Measurements from ENCODE around the gene PSG2. TPM values are rescaled to one million over a fixed set of nuclear protein-coding genes. Genes with fewer than 3 reads are reported as not detected.
A peak's percentile ranks its signal among the peaks of the same experiment; 100 is the strongest.
"Not testable (repeated sequence)": the region's sequence is repeated elsewhere in the genome, so short reads cannot be mapped to it uniquely, and the experiment has no call there.

Gene PSG2
- not detected for total RNA-seq
- long read RNA-seq: 0 reads

DNA sequence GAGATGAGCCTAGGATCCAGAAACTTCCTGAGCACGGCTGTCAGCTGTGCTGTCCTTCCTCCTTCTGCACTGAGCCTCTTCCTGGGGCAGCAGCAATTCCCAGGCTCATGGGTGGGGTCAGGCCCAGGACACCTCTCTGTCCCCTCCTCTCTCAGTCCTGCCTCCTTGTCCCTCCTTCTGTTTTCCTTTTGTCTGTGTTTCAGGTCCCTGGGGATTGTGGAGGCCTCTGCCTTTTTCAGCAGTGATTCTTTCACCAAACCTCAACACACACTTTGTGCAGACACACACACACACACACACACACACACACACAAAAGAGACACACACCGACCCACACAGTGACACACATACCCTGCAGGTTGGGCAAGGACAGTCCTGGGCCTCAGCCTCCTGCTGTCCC, at the start of gene PSG2:
TSS of gene PSG2 (minus strand) at position 101 of the 400 bp plus-strand sequence. CDS start 132 bp downstream, outside the sequence.
- DNase-seq; ATAC-seq; intact Hi-C loops (cut with micrococcal nuclease): not testable (repeated sequence)

DNA sequence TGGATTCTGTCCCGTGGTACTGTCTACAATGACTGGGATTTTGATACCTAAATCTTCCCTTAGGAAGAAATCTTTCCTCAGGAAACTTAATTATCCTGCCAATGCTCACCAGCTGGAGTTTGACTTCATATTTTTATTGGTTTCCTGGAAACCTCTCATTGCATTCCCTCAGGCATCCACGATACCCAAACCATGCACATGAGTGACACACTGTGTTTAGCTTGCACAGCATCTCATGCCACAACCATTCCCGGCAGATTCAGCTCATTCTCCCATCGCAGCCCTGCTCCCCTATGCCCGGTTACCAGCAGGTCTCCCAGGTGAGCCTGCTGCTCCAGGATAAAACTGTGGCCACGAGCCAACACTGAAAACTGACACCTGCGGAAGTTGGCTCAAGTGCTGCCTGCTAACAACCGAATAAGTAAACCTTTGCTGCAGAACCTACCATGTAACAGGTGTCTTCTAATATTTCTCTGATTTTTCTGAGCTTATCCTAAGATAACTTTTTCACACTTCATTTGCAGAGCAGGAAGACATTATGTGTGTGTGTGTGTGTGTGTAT, 48.9 kb upstream of the PSG2 start:
- DNase-seq; ATAC-seq; intact Hi-C loops (cut with micrococcal nuclease): not testable (repeated sequence)

DNA sequence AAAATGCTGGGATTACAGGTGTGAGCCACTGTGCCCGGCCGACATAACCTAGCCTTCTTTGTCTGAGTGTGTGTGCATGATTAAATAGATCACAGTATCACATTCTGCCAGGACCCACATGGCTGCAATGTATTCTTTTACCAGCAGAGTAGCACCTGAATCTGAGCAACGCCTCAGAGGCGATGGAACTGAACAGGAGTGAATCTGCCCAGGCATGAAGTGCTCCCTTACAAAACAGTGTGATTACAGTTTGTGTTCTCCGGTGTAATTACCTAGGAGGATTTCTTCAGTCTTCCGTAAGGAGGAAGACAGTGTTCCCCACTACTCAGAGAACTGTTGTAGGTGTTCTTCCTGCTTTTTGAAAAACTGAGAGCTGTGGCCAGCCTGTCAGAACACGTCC, 46.7 kb upstream of the PSG2 start:
- intact Hi-C loops (cut with micrococcal nuclease); DNase-seq; ATAC-seq: not testable (repeated sequence)

DNA sequence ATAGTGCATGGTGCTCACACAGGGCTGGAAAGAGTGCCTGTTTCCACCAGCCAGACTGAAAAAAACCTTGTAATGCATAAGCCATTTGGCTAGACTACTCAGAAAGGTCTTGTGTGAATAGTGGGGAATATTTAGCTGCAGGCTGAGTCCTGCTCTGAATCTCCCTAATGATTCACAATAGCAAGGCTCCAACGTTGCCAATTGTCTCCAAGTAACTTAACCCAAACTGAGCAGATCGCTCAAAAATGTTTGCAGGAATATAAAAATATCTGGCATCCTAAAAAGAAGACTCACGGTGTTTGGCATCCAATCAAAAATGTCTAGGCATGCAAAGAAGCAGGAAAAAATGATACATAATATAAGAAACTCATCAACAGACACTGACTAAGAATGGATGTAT, 44.8 kb upstream of the PSG2 start:
- DNase-seq; ATAC-seq; intact Hi-C loops (cut with micrococcal nuclease): not testable (repeated sequence)

DNA sequence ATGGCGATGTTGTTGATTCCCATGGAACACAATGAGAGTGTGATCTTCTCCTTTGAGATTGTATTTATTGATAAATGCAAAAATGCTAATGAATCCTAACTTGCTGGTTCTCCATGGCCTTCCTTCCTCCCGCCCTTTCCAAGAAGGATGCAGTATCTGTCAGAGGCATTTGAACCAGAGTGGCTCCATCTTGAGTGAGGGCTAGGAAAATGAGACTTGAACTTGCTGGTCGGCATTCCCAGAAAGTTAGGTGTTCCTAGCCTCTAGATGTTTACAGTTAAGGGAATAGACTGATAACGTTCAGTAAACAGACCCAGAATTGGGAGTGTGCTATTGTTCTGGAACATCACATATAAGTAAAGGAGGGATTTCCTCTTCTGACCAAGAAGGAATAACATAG, 44.2 kb upstream of the PSG2 start:
- intact Hi-C loops (cut with micrococcal nuclease): no loop called here
- ATAC-seq (no peak), DNase-seq (no peak)

DNA sequence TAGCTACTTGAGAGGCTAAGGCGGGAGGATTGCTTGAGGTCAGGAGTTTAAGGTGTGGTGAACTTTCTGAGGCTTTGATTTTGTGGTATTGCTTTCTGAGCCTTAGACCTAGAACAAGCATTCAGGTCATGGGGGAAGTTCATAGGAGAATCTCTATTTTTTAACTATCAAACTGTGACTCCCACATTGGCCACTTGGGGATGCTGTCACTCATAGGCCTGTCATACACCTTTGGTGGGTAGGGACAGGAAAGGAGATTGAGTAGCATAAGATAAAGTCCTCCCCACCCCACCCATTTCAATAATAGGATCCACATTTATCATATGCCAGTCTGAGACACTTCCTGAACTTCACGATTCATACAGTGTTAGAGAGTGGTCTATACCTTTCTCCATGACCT, 41.9 kb upstream of the PSG2 start:
- intact Hi-C loops (cut with micrococcal nuclease): no loop called here

DNA sequence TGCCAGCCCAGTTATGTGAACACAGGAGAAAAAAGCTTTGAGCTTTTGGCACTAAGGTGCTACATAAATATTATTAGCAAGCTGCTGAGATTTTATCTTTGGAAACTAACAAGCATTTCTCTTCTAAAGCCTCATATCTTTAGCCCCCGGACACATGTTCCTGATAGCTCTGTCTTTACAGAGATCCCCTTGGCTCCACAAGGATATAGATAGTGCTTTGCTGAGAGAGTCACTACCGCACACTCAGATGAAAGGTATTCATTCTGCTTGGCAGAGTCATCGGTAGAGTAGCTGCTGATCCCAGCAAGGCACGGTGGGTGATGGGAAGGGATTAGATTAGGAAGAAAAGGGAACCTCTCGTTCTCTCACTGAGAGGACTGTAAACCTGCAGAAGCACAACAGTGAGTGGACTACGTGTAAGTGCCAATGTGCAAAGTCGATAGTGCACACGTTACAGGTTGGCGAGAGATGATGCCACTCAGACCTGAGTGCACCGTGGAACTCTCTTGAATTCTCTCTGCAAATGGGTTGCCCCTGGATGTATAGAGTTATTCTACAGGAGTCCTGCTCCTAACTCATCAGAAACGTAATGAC, 38.0 kb upstream of the PSG2 start:
- intact Hi-C loops (cut with micrococcal nuclease): not testable (repeated sequence)

More for the DNA sequence above, 41.9 kb upstream of the PSG2 start:
- DNase-seq: no peak
- ATAC-seq: no peak

DNA sequence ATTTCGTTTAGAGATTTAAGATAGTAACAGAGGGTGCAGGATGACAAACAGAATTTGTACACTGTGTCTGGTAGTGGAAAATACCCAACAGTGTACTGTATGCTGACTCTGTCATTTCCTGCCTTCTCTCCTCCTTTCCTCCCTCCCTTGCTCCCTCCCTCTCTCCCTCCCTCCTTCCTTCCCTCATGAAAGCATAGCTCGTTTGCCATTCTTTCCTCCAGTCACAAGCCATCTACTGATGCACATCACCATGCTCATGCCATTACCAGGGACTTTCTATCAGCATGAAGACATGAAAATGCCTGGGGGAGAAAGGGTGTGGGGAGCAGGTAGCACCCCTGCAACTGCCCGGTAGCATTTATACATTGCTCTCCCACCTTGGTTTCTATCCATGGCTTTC, 37.0 kb upstream of the PSG2 start:
- DNase-seq; intact Hi-C loops (cut with micrococcal nuclease); ATAC-seq: not testable (repeated sequence)

More for the DNA sequence above, 38.0 kb upstream of the PSG2 start:
- DNase-seq, ATAC-seq: not testable (repeated sequence)

DNA sequence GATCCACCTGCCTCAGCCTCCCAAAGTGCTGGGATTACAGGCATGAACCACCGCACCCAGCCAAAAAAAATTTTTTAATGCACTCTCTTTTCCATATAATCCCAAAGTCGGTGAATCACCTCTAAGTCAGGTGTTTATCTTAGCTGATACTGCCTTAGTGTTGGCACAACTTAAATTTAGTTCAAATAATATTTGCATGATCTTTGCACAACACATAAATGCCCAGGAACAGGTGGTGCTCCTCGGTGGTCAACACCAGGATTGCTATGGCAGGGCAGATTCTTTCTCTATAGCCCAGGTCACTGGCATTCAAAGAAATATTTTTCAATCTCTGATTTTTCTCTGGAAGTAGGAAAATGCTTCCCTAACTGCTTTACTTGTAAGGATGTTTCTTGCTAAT, 33.9 kb upstream of the PSG2 start:
- DNase-seq; intact Hi-C loops (cut with micrococcal nuclease); ATAC-seq: not testable (repeated sequence)

DNA sequence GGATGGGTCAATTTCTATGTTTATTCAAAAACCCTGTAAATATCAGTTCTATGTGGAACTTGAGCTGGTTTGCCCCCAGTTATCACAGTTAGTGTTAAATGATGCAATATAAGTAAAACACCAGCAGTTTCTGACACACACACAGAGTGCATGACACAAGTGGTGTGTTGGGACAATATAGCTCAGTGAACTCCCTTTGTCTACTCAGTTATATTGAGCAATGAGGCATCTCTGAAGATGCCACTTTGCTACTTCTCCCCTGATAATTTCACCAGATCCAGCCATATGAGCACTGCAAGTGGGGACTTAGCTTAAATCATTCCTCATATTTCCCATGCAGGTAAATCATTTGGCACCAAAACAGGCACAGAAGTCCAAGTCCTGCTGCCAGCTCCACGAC, 33.0 kb upstream of the PSG2 start:
- ATAC-seq; intact Hi-C loops (cut with micrococcal nuclease); DNase-seq: not testable (repeated sequence)

GRCh38 chr19:43115064-43115463, 32.6 kb upstream of the PSG2 start:
- ATAC-seq; intact Hi-C loops (cut with micrococcal nuclease); DNase-seq: not testable (repeated sequence)

DNA sequence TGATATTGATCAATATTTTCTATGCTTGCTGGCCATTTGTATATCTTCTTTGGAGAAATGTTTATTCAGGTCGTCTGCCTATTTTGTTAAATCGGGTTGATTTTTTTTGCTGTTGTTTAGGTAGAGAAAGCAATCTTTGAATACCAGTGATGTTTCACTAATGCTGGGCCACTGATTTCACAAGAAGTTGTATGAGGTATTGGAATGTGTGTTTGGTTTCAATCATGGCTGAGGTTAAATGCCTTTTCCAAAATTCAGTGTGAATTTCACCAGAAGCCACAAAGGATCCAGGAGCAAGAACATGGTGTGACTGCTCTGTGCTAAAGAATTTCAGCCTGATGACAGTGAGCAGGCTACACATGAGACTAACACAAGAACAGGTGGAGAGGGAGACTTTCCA, 32.1 kb upstream of the PSG2 start:
- ATAC-seq; intact Hi-C loops (cut with micrococcal nuclease); DNase-seq: not testable (repeated sequence)

- intact Hi-C loops (cut with micrococcal nuclease); DNase-seq; ATAC-seq: not testable (repeated sequence)
These were observed 24.9 kb upstream of the PSG2 start for GRCh38 chr19:43107401-43107800.

- DNase-seq: no peak
- ATAC-seq: no peak
- intact Hi-C loops (cut with micrococcal nuclease): no loop called here
These were observed 23.0 kb upstream of the PSG2 start for GRCh38 chr19:43105496-43105895.

GRCh38 chr19:43104215-43104850, 21.8 kb upstream of the PSG2 start:
- ATAC-seq; intact Hi-C loops (cut with micrococcal nuclease); DNase-seq: not testable (repeated sequence)

- ATAC-seq (no peak), DNase-seq (no peak)
- intact Hi-C loops (cut with micrococcal nuclease): no loop called here
These were observed 19.4 kb upstream of the PSG2 start for GRCh38 chr19:43101950-43102349.

DNA sequence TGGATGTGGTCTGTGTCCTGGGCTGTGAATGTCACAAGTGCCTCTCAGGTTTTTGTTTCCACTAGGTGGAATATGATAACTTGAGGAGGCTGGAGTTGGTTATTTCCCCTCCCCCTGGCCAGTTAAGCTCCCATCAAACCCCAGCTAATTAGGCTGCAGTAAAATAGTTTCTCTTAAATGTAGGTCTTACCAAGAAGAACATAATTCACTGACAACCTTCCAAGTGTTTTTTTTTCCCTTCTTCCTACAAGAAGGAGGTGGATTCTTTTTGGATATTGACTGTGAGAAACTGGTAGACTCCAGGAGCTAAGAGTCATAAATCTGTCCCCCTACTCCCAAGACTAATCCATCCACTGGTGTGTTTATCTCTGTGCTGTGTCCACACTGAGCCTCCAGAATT, 15.9 kb upstream of the PSG2 start:
- ATAC-seq; intact Hi-C loops (cut with micrococcal nuclease); DNase-seq: not testable (repeated sequence)

DNA sequence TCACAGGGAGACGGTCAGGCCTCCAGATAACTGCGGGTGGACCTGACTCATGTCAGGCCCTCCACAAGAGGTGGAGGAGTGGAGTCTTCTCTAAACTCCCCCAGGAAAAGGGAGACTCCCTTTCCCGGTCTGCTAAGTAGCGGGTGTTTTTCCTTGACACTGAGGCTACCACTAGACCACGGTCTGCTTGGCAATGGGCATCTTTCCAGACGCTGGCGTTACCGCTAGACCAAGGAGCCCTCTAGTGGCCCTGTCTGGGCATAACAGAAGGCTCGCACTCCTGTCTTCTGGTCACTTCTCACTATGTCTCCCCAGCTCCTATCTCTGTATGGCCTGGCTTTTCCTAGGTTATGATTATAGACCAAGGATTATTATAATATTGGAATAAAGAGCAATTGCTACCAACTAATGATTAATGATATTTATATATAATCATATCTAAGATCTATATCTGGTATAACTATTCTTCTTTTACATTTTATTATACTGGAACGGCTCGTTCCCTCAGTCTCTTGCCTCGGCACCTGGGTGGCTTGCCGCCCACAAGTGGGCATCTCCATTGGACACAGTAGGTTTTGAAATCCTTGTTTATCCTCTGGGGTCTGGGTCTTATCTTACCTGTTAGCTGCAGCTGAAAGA, 5.3 kb upstream of the PSG2 start:
- ATAC-seq; intact Hi-C loops (cut with micrococcal nuclease): not testable (repeated sequence)
- peak; percentile 62 for DNase-seq

DNA sequence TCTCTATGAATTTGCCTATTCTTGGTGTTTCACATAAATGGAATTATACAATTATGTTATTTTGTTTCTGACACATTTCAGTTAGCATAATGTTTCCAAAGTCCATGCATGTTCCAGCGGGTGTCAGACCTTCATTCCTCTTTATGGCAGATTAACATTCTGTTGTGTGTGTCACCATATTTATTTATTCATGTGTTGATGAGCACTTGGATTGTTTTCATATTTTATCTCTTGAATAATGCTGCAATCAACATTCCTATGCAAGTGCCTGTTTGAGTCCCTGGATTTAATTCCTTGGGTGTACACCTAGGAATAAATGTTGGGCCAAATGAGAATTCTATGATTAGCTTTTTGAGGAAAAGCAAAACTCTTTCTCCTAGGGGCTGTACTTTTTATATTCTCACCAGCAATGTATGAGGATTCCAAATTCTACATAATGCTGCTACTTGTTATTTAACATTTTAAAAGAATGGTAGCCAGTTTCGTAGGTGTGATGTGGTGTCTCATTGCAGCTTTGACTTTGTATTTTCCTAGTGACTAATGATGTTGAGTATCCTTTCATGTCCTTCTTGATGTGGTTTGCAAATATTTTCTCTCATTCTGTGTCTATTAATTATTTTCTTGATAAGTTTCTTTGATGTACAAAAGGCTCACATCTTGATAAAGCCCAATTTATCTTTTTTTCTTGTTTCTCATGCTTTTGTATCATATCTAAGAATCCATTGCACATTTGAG, 3.5 kb upstream of the PSG2 start:
- intact Hi-C loops (cut with micrococcal nuclease); ATAC-seq; DNase-seq: not testable (repeated sequence)

Data from left ventricle myocardium superior (tissue), 1 donor.